ENCODE measurements around the gene RYR2.

Gene RYR2

GRCh38 chr1:237736372-237737029 is 694.5 kb downstream of the RYR2 start:
- TF ChIP-seq CTCF (conservative IDR thresholded peaks at IDR 0.05; ENCODE audit: low read depth): no peak
- no peak overlapping the region for H3K27ac ChIP-seq
- ChIA-PET POLR2A (ENCODE audit: low non-redundant PET) (no interaction called here), CTCF (interaction anchor here (0.7 kb wide), 1 partner anchor 97 kb away, joined by 3 read pairs; no protein-coding TSS in a partner anchor)
- peak; percentile 27 for DNase-seq (ENCODE audit: low spot score)

GRCh38 chr1:237737448-237737847 is 695.5 kb downstream of the RYR2 start:
- TF ChIP-seq CTCF (conservative IDR thresholded peaks at IDR 0.05; ENCODE audit: low read depth): no peak
- H3K27ac ChIP-seq: no peak overlapping the region
- ChIA-PET POLR2A (ENCODE audit: low non-redundant PET) (no interaction called here), CTCF (no interaction called here)
- DNase-seq (ENCODE audit: low spot score): no peak

- TF ChIP-seq CTCF (conservative IDR thresholded peaks at IDR 0.05; ENCODE audit: low read depth): no peak
- POLR2A ChIA-PET (ENCODE audit: low non-redundant PET): no interaction called here
- DNase-seq (ENCODE audit: low spot score): no peak
- CTCF ChIA-PET: interaction anchor here (0.6 kb wide), 1 partner anchor 557 kb away, joined by 4 read pairs; no protein-coding TSS in a partner anchor
- H3K27ac ChIP-seq: no peak overlapping the region
Measured at GRCh38 chr1:237737938-237738610, 696.1 kb downstream of the RYR2 start.

GRCh38 chr1:237740846-237741245 is 698.9 kb downstream of the RYR2 start:
- no peak for DNase-seq (ENCODE audit: low spot score)
- ChIA-PET CTCF (no interaction called here), POLR2A (ENCODE audit: low non-redundant PET) (no interaction called here)
- no peak overlapping the region for H3K27ac ChIP-seq
- TF ChIP-seq CTCF (conservative IDR thresholded peaks at IDR 0.05; ENCODE audit: low read depth): no peak

GRCh38 chr1:237745545-237745944 is 703.6 kb downstream of the RYR2 start:
- TF ChIP-seq CTCF (conservative IDR thresholded peaks at IDR 0.05; ENCODE audit: low read depth): no peak
- DNase-seq (ENCODE audit: low spot score): no peak
- ChIA-PET CTCF (no interaction called here), POLR2A (ENCODE audit: low non-redundant PET) (no interaction called here)
- no peak overlapping the region for H3K27ac ChIP-seq

- CTCF ChIA-PET: no interaction called here
- POLR2A ChIA-PET (ENCODE audit: low non-redundant PET): no interaction called here
- no peak for DNase-seq (ENCODE audit: low spot score)
- no peak overlapping the region for H3K27ac ChIP-seq
- TF ChIP-seq CTCF (conservative IDR thresholded peaks at IDR 0.05; ENCODE audit: low read depth): no peak
Measured at GRCh38 chr1:237748171-237748960, 706.4 kb downstream of the RYR2 start.
